ENCODE results near the gene ERBB2. TPM values are rescaled to one million over a fixed set of nuclear protein-coding genes. Genes with fewer than 3 reads are reported as not detected.
A peak's percentile ranks its signal among the peaks of the same experiment; 100 is the strongest.

Gene ERBB2
- total RNA-seq, 4 donors from 2014 or later: 104 to 339 (median 247) TPM

DNA sequence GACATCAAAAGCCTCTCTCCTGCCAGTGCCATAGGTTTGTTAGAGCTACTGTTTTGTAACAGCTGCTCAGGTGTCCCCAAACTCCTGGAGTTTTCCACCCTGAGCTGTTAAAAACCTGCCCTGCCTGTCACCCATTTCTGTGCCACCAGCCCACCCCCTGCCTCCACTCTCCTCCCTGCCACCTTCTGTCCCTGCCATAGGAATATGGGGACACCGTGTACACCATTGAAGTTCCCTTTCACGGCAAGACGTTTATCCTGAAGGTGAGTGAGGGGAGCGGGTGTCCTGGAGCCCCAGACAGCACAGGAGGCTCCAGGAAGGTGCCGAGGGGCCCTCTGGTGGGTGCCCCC is 39.9 kb upstream of the ERBB2 start:
- H3K36me3 ChIP-seq: peaks cover 0 to 73% (median 0%) of the 10 kb centered on the region in 3 donors
- no peak for TF ChIP-seq POLR2A (IDR thresholded peaks at IDR 0.05)
- TF ChIP-seq, protein P1, sequence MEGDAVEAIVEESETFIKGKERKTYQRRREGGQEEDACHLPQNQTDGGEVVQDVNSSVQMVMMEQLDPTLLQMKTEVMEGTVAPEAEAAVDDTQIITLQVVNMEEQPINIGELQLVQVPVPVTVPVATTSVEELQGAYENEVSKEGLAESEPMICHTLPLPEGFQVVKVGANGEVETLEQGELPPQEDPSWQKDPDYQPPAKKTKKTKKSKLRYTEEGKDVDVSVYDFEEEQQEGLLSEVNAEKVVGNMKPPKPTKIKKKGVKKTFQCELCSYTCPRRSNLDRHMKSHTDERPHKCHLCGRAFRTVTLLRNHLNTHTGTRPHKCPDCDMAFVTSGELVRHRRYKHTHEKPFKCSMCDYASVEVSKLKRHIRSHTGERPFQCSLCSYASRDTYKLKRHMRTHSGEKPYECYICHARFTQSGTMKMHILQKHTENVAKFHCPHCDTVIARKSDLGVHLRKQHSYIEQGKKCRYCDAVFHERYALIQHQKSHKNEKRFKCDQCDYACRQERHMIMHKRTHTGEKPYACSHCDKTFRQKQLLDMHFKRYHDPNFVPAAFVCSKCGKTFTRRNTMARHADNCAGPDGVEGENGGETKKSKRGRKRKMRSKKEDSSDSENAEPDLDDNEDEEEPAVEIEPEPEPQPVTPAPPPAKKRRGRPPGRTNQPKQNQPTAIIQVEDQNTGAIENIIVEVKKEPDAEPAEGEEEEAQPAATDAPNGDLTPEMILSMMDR (IDR thresholded peaks at IDR 0.05): no peak
- no peaks in the 10 kb centered on the region for H3K27me3 ChIP-seq
- H3K4me3 ChIP-seq: no peak overlapping the region
- no peaks in the 10 kb centered on the region for H3K9me3 ChIP-seq
- peaks cover 0 to 28% (median 6%) of the 10 kb centered on the region in 4 donors for H3K4me1 ChIP-seq
- no peak for DNase-seq
- H3K27ac ChIP-seq: peak overlapping the region in 3 of 4 donors; percentile 50 to 62 (median 54)

DNA sequence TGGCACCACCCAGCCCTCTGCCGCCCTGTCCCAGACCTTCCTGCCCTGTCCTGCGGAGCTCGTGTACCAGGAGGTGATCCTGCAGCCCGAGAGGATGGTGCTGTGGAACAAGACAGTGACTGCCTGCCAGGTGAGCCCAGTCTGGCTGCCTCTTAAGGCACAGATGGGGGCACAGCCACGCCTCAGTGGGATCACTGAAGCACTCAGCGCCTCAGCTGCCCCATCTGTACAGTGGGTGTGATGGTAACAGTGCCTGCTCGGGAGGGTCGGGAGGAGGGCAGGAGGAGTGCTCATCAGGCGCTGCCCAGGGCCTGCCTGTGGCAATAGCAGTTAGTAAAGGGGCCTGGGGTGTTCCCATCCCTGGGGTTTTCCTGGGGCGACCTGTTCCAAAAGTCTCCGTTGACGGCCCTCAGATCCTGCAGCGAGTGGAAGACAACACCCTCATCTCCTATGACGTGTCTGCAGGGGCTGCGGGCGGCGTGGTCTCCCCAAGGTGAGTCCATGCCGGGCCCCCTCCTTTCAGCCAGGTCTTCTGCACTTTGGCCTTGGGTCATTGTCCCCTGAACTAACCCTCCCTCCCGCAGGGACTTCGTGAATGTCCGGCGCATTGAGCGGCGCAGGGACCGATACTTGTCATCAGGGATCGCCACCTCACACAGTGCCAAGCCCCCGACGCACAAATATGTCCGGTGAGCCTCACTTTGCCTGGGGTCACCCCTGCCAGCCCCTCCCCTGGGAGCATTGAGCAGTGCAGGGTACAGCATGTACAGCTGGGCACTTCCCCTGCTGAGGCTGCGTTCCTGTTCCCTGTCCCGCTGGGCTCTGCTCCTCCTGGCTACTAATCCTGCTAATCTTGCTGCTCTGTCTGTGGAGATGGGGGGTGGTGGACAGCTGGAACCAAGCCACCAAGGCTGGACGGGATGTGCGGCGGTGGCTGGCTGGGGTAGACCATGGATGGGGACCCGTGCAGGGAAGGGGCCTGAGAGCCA is 39.2 kb upstream of the ERBB2 start:
- no peak for DNase-seq
- Histone ChIP-seq H3K9me3 (no peaks in the 10 kb centered on the region), H3K36me3 (peaks cover 0 to 68% (median 0%) of the 10 kb centered on the region in 3 donors), H3K27me3 (no peaks in the 10 kb centered on the region), H3K4me1 (peaks cover 0 to 32% (median 6%) of the 10 kb centered on the region in 4 donors), H3K27ac (peak overlapping the region in 3 of 4 donors; percentile 50 to 62 (median 54)), H3K4me3 (no peak overlapping the region)
- TF ChIP-seq POLR2A (IDR thresholded peaks at IDR 0.05): no peak
- TF ChIP-seq, protein P1 (IDR thresholded peaks at IDR 0.05): no peak

DNA sequence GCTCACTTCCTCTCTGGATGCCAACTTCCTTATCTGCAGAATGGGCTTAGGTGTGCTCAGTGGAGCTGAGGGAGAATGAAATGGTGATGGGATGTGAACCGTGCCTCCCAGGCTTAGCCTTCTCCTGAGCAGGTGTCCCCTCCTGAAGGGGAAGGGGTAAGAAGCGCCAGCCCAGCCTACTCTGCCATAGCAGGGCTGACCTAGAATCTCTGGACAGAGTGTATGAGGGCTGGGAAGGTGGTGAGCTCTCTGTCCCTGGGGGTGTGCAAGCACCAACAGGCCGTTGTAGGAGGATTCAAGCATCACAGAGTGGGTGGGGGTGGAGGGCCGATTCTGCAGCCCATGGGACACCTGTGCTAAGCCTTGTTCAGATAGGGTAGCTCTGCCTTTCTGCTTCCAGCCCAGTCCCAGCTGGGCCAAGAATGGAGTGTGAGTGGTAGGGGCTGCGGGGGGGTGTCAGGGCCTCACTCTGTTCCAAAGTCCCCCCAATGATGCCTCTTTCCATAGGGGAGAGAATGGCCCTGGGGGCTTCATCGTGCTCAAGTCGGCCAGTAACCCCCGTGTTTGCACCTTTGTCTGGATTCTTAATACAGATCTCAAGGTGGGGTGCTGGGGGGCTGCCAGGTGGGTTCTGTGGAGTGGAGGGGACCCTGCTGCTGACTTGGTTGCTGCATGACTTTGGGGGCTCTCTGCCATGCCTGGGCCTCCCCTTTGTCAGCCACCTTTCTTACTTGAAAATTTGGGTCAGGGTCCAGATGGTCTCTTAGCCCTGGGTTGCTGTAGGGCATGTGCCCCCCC is 37.9 kb upstream of the ERBB2 start:
- H3K27me3 ChIP-seq: no peaks in the 10 kb centered on the region
- DNase-seq: no peak
- H3K27ac ChIP-seq: no peak overlapping the region
- peaks cover 0 to 44% (median 6%) of the 10 kb centered on the region in 4 donors for H3K4me1 ChIP-seq
- H3K36me3 ChIP-seq: peaks cover 0 to 55% (median 0%) of the 10 kb centered on the region in 3 donors
- no peak overlapping the region for H3K4me3 ChIP-seq
- no peak for TF ChIP-seq POLR2A (IDR thresholded peaks at IDR 0.05)
- TF ChIP-seq, protein P1 (IDR thresholded peaks at IDR 0.05): no peak
- H3K9me3 ChIP-seq: no peaks in the 10 kb centered on the region

DNA sequence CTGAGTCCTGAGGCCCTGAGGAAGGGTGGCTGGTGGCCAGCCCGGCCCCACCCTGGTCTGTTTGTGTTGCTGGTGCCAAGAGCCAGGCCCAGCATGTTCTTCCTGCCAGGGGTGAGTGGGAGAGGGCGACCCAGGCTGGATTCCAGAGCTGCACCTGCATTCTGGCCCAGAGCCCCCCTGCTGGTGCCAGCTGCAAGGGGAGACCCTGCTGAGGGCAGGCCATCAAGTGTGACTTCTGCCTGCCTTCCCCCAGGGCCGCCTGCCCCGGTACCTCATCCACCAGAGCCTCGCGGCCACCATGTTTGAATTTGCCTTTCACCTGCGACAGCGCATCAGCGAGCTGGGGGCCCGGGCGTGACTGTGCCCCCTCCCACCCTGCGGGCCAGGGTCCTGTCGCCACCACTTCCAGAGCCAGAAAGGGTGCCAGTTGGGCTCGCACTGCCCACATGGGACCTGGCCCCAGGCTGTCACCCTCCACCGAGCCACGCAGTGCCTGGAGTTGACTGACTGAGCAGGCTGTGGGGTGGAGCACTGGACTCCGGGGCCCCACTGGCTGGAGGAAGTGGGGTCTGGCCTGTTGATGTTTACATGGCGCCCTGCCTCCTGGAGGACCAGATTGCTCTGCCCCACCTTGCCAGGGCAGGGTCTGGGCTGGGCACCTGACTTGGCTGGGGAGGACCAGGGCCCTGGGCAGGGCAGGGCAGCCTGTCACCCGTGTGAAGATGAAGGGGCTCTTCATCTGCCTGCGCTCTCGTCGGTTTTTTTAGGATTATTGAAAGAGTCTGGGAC is 37.1 kb upstream of the ERBB2 start:
- Histone ChIP-seq H3K4me3 (no peak overlapping the region), H3K27me3 (peaks cover 0 to 5% of the 10 kb centered on the region in 2 donors), H3K9me3 (no peaks in the 10 kb centered on the region), H3K4me1 (peaks cover 7 to 52% (median 10%) of the 10 kb centered on the region in 4 donors), H3K36me3 (peaks cover 0 to 47% (median 0%) of the 10 kb centered on the region in 3 donors), H3K27ac (peak overlapping the region in 2 of 4 donors; percentile 15 to 41)
- TF ChIP-seq, protein P1 (IDR thresholded peaks at IDR 0.05): no peak
- TF ChIP-seq POLR2A (IDR thresholded peaks at IDR 0.05): no peak
- peak in 1 of 3 donors; percentile 55 for DNase-seq

DNA sequence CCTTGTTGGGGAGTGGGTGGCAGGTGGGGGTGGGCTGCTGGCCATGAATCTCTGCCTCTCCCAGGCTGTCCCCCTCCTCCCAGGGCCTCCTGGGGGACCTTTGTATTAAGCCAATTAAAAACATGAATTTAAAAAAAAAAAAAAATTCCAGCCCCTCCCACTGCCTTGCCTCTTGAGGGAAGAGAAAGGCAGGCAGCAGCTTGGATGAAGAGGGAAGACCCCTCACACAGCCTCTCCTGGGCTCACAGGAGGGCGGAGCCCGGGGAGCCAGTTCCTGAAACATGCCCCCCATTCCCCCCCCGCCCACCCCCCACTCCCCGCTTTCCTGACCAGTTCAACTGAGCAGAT is 36.5 kb upstream of the ERBB2 start:
- no peak for DNase-seq
- TF ChIP-seq, protein P1 (IDR thresholded peaks at IDR 0.05): no peak
- no peak for TF ChIP-seq POLR2A (IDR thresholded peaks at IDR 0.05)
- Histone ChIP-seq H3K36me3 (peaks cover 0 to 42% (median 0%) of the 10 kb centered on the region in 3 donors), H3K27ac (peak overlapping the region in 2 of 4 donors; percentile 15 to 66), H3K4me1 (peaks cover 11 to 57% (median 13%) of the 10 kb centered on the region in 4 donors), H3K27me3 (peaks cover 0 to 6% of the 10 kb centered on the region in 2 donors), H3K4me3 (no peak overlapping the region), H3K9me3 (no peaks in the 10 kb centered on the region)

Measured in Peyer's patch (tissue), 4 donors.